Measurements from ENCODE around the gene PRPF40B.

GRCh38 chr12:49669796-49670195 lies 46.4 kb downstream of the PRPF40B start:
- TF ChIP-seq POLR2AphosphoS5 (IDR thresholded peaks at IDR 0.05; ENCODE audit: low read depth, low read length) (no peak), POLR2A (IDR thresholded peaks at IDR 0.05; ENCODE audit: low read depth, low read length) (no peak)
